ENCODE results near the gene AKNA.

DNA sequence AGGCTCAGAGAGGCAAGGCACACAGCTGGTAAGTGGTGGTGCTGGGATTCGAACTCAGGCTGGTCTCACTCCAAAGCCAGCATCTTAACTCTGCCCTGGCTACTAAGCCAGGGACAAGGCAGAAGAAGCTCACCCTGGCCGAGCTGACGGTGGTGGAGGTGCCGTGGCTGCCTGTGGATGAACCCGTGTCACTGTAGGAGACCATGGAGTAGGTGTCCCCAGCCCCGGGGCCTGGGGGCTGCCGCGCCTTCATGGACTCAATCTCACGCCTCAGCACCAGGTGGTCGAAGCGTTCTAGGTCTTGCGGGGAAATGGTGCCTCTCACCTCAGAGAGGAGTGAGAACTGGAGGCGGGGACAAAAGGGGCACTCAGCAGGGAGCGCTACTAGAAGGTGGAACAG lies 35.4 kb upstream of the AKNA start:
- TF ChIP-seq, protein P1, sequence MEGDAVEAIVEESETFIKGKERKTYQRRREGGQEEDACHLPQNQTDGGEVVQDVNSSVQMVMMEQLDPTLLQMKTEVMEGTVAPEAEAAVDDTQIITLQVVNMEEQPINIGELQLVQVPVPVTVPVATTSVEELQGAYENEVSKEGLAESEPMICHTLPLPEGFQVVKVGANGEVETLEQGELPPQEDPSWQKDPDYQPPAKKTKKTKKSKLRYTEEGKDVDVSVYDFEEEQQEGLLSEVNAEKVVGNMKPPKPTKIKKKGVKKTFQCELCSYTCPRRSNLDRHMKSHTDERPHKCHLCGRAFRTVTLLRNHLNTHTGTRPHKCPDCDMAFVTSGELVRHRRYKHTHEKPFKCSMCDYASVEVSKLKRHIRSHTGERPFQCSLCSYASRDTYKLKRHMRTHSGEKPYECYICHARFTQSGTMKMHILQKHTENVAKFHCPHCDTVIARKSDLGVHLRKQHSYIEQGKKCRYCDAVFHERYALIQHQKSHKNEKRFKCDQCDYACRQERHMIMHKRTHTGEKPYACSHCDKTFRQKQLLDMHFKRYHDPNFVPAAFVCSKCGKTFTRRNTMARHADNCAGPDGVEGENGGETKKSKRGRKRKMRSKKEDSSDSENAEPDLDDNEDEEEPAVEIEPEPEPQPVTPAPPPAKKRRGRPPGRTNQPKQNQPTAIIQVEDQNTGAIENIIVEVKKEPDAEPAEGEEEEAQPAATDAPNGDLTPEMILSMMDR (IDR thresholded peaks at IDR 0.05) = no peak
- no peak for TF ChIP-seq POLR2AphosphoS5 (IDR thresholded peaks at IDR 0.05)
